Measurements from ENCODE around the gene XK.

DNA sequence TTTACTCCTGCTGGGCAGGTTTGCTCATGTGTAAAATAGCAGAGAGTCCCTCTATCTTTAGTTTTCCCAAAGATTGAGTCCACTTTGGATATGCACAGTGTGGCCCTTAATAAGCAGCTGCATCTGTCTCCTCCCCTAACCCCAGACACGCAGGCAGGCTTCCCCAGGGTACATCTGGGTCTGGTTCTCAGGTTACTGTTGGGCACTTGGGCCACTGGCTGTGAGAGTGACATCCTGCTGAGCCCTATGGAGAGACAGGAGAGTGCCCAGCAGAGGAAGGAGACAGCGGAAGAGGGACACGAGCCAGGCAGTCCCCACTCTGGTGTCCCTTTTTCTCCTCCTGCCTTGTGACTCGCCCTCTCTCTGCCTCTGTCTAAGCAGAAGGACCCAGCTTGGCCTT is 16.0 kb downstream of the XK start:
- TF ChIP-seq, protein P1, sequence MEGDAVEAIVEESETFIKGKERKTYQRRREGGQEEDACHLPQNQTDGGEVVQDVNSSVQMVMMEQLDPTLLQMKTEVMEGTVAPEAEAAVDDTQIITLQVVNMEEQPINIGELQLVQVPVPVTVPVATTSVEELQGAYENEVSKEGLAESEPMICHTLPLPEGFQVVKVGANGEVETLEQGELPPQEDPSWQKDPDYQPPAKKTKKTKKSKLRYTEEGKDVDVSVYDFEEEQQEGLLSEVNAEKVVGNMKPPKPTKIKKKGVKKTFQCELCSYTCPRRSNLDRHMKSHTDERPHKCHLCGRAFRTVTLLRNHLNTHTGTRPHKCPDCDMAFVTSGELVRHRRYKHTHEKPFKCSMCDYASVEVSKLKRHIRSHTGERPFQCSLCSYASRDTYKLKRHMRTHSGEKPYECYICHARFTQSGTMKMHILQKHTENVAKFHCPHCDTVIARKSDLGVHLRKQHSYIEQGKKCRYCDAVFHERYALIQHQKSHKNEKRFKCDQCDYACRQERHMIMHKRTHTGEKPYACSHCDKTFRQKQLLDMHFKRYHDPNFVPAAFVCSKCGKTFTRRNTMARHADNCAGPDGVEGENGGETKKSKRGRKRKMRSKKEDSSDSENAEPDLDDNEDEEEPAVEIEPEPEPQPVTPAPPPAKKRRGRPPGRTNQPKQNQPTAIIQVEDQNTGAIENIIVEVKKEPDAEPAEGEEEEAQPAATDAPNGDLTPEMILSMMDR (IDR thresholded peaks at IDR 0.05) = no peak
- no peak for TF ChIP-seq POLR2A (IDR thresholded peaks at IDR 0.05)

Data from right lobe of liver (tissue), 4 donors.